ENCODE measurements around the gene PLEKHA6.
A peak's percentile ranks its signal among the peaks of the same experiment; 100 is the strongest.

PLEKHA6 gene

DNA sequence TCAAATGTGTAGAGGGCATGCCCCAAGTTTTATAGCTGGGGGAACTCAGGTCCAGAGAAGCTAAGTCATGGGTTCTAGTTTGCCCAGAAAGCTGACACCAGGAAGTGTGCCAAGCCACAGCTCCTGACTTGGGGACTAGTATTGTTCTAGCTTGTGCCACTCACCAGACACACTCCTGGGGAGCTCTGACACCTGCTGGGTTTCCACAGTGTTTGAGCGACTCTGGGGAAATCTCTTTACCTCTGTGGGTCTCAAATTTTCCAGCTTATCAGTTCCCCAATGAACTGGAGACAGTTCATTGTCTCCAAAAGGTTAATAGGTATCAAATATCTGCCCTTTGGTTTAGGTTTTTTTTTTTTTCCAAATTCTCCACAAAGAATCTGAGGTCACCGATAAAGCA, 167.7 kb downstream of the PLEKHA6 start:
- DNase-seq (ENCODE audit: low spot score), result no peak

DNA sequence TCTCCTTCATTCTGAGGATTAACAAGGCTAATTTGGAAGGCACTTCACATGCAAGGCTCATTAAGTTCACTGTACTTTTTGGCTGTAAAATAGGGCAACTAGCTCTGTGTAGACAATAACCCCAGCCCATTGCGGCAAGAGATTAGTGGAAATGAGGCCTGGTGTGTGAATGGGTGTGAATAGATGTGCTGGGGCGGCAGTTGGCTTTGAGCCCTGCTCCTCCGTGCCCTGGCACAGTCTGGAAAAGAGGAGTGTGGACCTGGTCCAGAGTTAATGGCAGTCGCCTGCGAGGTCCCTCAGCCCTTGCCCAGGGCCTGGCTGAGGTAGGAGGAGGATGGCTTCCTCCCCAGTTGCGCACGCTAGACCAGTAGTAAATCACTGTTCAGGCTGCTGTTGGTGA, 168.3 kb downstream of the PLEKHA6 start:
- peak; percentile 21 for DNase-seq (ENCODE audit: low spot score)

DNA sequence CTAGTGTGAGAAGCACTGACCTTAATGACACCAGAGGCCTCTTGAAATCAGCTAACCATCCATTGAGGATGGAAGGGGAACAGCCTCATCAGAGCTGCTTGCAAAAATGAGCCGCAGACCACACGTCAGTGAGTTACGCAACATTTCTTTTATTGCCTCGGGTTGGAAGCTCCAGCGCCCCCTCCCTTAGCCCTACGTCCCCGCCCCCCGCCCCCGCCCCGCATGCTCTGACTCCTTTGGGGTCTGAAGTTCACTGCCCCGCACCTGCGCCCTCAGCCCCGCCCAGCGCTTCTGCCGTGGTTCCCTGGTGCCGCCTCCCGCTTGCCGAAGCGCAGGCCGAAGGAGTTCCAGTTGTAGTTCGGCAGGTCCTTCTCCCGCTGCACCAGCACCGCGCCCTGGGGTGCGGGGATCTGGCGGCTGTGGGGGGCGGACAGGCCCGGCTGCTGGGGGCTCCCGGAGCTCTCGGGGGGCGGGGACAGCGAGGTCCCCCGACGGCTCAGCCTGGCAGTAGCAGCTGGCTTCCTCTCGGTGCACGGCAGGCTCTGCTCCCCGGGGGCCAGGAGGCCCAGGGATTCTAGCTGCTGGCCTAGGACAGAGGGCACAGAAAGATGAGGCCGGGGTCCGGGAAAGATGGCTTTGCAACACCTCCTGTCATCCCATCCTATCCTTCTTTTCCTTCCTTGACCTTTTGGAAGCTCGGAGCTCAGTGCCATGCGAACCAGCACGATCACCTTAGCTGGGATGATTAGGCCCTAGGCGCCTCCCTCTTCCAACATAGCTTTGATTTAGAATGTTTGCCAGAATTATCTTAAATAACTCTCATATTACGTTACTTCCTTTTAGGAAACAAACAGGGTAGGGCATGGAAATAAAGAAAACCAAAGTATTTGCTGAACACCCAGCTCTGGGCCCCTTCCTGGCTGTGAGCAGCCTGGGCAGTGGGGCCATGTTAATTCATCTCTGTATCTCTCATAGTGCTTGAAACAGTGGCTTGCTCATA, 169.2 kb downstream of the PLEKHA6 start:
- DNase-seq (ENCODE audit: low spot score), result no peak

DNA sequence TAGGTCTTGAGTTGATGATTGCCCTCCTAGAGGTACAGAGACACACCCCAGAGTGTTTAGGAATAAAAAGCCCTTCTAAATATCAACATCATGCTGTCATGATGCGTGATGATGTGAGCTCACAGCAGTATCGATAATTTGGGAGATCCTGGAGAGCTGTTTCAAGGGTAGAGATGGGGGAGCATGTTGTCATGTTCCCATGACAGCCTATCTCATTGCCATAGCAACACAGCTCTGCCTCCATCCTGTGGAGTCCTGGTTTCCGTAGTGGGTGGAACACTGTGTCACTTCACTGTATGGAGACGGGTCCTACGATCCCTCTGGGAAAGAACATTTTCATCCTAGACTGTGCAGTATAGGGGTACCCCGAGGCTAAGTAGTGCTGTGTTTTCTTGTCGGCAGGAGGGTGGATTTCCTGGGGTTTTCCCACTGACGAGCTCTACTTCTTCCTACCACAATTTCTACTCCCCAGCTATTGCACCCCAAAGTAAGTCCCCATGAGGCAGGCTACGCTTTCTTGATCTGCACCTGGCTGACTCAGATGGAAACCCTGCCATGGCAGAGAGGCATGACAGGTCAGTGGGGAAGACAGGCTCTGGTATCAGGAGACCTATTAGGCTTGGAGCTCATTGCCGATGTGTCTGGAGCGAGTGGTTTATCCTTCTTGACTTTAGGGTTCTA, 170.6 kb downstream of the PLEKHA6 start:
- no peak for DNase-seq (ENCODE audit: low spot score)

DNA sequence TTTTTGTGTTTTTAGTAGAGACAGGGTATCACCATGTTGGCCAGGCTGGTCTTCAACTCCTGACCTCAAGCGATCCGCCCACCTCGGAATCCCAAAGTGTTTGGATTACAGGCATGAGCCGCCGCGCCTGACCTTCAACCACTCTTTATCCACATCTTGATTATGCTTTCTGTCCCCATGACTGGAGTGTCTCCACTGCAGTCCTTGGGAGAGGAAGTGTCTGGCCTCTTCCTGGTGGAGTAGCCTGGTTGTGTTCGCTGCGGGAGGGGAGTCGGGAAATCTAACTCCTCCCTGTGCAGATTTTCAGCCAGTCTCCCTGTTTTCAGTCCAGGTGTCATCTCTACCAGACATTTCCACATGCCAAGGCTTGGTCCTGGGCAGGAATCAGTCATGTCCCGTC, 173.1 kb downstream of the PLEKHA6 start:
- no peak for DNase-seq (ENCODE audit: low spot score)

DNA sequence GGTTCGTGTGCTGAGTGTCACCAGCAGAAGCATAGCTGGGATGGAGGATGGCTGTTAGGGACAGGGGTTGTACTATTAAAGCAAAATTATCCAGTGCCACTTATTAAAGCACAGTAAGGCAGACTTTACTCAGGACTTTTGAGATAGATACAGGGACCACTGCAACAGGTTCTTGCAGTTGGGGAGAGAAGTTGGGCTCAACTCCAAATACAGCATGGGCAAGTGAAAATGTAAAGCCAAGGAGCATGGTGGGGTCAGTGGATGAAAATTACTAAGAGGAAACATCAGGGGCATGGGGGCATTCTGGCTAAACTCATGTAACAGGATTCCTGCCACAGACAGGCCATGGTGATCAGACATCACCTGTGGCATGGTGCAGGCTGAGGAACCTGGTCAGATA, 178.6 kb downstream of the PLEKHA6 start:
- DNase-seq (ENCODE audit: low spot score), result no peak

DNA sequence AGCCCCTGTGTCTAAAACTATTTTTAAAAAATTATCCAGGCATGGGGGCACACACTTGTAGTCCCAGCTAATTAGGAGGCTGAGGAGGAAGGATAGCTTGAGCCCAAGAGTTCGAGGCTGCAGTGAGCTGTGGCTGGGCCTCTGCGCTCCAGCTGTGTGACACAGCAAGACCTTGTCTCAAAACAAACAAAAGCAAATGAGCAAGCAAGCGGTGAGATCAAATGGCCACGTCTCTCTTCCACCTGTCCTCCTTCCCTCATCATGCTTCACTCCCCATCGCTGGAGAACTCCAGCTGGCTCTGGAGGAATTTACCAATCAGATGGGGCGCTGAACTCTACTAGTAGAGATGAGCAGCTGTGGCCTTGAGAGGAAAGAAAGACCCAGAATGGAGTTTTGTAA, 179.6 kb downstream of the PLEKHA6 start:
- no peak for DNase-seq (ENCODE audit: low spot score)

DNA sequence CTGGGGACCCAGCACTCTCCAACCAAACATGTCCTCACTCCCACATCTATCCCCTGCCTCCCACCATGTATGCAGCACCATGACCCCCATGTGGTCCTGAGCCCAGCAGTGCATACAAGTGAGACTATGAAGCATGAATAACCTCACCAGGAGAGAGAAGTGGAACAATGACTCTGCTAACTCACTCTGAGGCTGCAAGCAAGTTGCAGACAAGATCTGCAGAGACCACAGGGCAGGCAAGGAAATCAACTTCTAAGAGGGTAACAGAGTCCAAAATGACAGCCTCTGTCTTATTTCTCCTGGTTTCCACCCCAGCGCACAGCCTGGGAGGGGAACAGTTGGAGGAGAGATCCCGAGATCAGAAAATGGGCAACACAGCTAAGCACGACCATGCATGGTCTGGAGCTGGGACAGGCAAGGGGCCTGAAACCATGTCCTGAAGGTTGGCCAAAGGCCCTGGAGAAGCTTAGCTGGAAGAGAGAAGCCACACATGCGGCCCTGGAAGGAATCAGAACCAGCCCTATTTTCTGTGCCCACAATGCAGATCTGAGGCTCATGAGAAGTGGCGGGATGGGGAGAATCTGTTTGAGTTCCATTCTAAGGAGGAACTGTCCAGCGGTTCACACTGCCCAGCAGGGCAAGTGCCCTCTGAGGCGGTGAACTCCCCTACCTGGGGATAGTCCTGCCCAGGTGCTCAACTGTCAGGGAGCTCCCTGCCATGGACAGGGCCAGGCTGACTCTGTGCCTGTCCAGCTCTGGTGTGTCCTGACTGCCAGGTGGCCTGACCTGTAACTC, 181.0 kb downstream of the PLEKHA6 start:
- DNase-seq (ENCODE audit: low spot score), result no peak

DNA sequence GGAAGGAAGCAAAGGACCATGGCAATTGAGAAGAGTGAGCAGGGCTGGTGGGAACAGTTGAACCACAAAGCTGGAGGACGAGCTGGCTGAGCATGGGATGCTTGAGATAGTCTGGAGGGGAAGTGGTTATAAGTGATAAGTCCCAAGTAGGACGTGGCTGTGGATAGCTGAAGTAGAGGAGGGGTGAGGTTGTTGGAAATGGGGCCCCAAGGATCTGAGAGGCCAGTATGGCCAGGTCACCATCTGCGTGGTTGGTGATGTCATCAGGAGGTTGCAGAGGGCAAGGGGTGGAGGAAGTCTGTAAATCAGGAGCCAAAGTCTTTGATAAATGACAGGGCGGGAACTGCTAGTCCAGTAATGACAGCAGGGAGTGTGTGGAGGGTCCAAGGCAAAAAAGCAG, 182.6 kb downstream of the PLEKHA6 start:
- DNase-seq (ENCODE audit: low spot score), result no peak

DNA sequence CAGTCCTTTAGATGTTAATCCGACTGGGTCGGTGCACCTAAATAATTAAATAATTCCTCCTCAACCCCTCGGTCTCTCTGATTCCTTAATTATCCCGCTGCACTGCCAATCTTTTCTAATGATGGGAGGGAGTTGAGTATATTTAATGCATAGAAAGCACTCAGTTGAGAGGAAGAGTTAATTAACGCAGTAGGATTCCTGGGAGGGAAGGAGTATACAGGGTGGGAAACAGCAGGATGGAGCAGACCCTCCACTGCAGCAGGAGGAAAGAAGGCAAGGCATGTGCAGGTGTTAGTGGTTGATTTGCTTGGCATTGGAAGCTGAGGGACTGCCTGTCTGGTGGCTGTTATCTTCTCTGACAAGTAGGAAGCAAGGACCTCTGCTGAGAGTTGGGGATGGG, 183.7 kb downstream of the PLEKHA6 start:
- DNase-seq (ENCODE audit: low spot score), result no peak

DNA sequence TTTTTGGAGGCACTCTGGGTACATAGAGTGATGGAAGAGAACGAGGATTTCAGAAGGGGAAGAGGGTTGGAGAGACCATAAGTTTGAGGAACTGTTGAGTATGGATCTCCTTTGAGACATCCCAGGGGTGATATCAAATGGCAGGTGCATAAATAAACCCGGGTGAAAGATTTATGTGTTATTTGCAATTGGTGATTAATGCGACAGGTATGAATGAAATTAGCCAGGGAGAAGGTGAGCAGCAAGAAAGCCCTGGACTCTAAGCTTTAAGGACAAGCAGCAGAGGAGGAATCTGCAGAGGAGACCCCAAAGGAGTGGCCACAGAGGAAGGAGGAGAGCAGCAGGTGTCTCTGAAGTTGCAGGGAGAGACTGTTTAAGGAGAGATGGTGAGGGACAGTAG, 184.8 kb downstream of the PLEKHA6 start:
- DNase-seq (ENCODE audit: low spot score), result no peak

DNA sequence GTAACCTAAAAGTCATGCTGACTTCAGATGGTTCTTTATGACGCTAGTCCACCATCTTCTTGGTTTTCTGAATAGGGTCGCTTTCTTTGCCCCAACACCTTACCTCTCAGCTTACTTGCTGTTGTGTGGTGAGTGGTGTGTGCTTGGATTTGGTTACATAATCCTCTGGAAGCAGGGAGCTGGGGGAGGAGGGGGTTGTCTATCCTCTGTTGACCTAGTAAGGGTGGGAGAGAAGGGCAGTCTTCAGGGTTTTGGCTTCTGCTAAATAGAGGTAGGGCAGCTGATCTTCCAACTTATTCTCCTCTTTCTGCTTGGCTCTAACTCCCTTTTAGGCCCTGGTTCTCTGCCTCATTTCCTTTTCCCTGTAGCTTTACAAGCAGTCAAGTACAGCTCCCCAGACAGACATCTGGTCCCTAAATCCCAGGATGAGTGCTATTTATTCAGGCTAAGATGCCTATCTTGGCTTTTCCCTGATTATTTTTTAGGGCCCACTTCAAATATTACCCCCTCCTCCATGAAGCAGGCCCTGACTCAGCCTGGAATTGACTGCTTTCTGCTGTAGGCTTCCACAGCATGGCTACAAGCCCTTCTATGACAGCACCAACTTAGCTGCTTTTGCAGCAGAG, 187.2 kb downstream of the PLEKHA6 start:
- no peak for DNase-seq (ENCODE audit: low spot score)

DNA sequence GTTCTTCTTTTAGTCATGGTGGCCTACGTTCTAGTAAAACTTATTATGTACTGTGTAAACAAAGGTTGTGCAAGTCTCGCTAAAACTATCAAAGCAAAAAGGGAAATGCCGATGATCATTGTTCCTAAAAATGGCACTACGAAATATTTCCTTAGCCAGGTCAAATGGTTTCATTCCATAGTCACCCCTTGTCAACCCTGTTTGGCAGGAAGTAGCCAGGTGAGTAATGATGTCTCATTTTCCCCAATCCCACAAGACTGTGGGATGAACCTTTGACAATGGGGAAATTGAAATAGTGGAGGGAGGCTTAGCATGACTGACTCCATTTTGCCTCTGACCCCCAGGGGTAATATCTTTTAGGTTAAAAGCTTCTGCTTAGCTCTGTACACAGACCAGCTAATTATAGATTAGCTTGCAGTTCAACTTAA, 188.0 kb downstream of the PLEKHA6 start:
- no peak for DNase-seq (ENCODE audit: low spot score)

DNA sequence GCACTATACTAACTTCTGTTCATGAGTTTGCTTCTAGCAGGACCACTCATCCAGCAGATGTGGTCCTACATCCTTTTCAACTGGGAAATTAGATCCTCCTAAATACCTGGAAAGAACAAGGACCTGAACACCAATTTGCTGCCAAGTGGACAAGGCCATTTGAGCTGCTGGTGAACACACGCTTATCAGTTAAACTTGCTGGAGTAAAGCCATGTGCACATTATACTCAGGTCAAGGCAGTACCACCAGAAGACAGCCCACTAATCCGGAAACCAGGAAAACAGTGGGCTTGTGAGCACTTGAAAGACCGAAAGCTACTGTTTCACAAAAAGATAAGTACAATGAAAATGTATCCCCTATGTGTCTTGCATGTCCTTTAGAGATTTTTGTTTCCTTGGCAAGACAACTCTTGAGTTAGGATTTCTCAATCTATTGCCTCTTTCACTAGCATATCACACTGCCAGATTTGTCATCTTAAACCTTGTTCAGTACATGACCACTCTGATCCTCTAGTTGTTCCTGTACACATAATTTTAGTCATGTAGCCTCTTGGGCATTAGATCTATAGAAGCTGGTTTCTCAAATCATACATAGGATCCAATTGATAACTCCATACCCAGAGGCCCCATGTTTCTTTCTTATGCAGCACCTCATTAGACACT, 189.1 kb downstream of the PLEKHA6 start:
- no peak for DNase-seq (ENCODE audit: low spot score)

DNA sequence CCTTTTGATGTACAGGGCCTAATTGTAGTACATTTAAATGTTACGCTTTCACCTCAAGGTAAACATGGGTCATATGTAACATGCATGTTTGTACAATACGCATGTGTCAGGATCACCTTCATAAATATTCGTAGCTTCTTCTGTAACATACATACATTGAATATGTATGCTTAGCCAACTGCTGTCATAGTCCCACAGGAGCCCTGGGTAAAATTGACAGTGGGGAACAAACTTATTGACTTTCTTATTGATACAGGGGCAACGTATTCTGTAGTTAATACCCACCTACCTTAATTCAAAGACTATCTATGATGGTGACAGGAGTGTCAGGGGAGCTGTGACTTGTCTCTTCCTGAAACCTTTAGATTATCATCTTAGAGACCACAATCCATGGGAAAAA, 189.9 kb downstream of the PLEKHA6 start:
- no peak for DNase-seq (ENCODE audit: low spot score)
